Stomach (tissue), 9 donors: ENCODE data around the gene DPP6. TPM values are rescaled to one million over a fixed set of nuclear protein-coding genes. Genes with fewer than 3 reads are reported as not detected.
"Not testable (repeated sequence)": the region's sequence is repeated elsewhere in the genome, so short reads cannot be mapped to it uniquely, and the experiment has no call there.

Experiments used
- DNase-seq, 2 donors: peaks; one replicate each; pipeline versions ENCODE4 v3.0.0 to v3.0.0-alpha.2; 2013 to 2019
- H3K27ac ChIP-seq, 5 donors: fragments of 200-600 bp in 4 of 5; sonication (generic) in 4 of 5; one replicate each; pipeline ENCODE4 v1.5.1; 2013 to 2019; ENCODE audit warnings: mild to moderate bottlenecking in 1 of 5, moderate library complexity in 1 of 5
- H3K27me3 ChIP-seq, 3 donors: fragments of 200-600 bp; sonication (generic); one replicate each; pipeline ENCODE4 v1.5.1; 2017 to 2019; ENCODE audit warnings: mixed run types in 1 of 3
- H3K36me3 ChIP-seq, 4 donors: fragments of 200-600 bp; sonication (generic); 1 replicate in 3 of 4; 2 replicates in 1 of 4; pipeline ENCODE4 v1.5.1; 2016 to 2019
- H3K4me1 ChIP-seq, 4 donors: fragments of 200-600 bp; sonication (generic); one replicate each; pipeline ENCODE4 v1.5.1; 2016 to 2019
- H3K4me3 ChIP-seq, 4 donors: fragments of 200-600 bp; sonication (generic) in 3 of 4; one replicate each; pipeline ENCODE4 v1.5.1; 2016 to 2019; ENCODE audit warnings: mild to moderate bottlenecking in 1 of 4
- H3K9me3 ChIP-seq, 4 donors: fragments of 200-600 bp; sonication (generic); one replicate each; pipeline ENCODE4 v1.5.1; 2016 to 2019
- EP300 ChIP-seq: sonication (generic); formaldehyde crosslinking; IDR thresholded peaks from one replicate; pipeline ENCODE4 v1.6.1; 2017; ENCODE audit warnings: antibody characterized with exemption
- POLR2A ChIP-seq, 4 donors: fragments of 450-650 bp; IDR thresholded peaks; one replicate each; pipeline ENCODE4 v1.6.1; 2016; ENCODE audit warnings: antibody characterized with exemption in 4 of 4, control low read depth in 2 of 4, mild to moderate bottlenecking in 1 of 4, moderate library complexity in 1 of 4
- POLR2AphosphoS5 ChIP-seq, 3 donors: sonication (generic); formaldehyde crosslinking; IDR thresholded peaks; one replicate each; pipeline ENCODE4 v1.6.1; 2016; ENCODE audit warnings: antibody characterized with exemption in 3 of 3
- WGBS, 5 donors: extraction: QIAGEN DNeasy Blood & Tissue Kit in 3 of 5; methylation state at CpG; one replicate each; pipeline versions ENCODE4 v1.1.5 to v1.1.7; 2013 to 2018; 5-methylcytosine and 5-hydroxymethylcytosine counted together
- intact Hi-C: fragments of 100-400 bp; cut with DNase I; formaldehyde crosslinking; loops from one replicate; pipeline ENCODE4 v1.15.1; 2023; ENCODE audit warnings: low total_unique reads
- polyA plus RNA-seq, 3 donors: library from polyadenylated mRNA; stranded (reverse); fragments of 200-250 nt; gene quantifications; one replicate each; pipeline ENCODE4 v1.2.3, GENCODE V29; 2013
- total RNA-seq, 5 donors: library from RNA; depleted of rRNA; stranded (reverse); fragments of >200 nt; gene quantifications; one replicate each; pipeline versions ENCODE4 v1.1.0 to v1.2.3, GENCODE V29; 2014 to 2016
- TF ChIP-seq, protein P1 (sequence below), 7 experiments: fragments of 450-650 bp in 4 of 7; fragments of 200-600 bp in 3 of 7; sonication (generic) in 3 of 7; IDR thresholded peaks; one replicate each; pipeline ENCODE4 v1.5.1; 2016 to 2019; ENCODE audit warnings: antibody characterized with exemption in 7 of 7, control low read depth in 2 of 7, mild to moderate bottlenecking in 1 of 7
- donor health status: healthy with polysubstance abuse.
- donor health status: Bipolar disorder and iron deficiency.
- donor health status: healthy.

DPP6 gene
- total and polyA plus RNA-seq, 8 donors, result 0.15 to 29.8 (median 4.9) TPM

DNA sequence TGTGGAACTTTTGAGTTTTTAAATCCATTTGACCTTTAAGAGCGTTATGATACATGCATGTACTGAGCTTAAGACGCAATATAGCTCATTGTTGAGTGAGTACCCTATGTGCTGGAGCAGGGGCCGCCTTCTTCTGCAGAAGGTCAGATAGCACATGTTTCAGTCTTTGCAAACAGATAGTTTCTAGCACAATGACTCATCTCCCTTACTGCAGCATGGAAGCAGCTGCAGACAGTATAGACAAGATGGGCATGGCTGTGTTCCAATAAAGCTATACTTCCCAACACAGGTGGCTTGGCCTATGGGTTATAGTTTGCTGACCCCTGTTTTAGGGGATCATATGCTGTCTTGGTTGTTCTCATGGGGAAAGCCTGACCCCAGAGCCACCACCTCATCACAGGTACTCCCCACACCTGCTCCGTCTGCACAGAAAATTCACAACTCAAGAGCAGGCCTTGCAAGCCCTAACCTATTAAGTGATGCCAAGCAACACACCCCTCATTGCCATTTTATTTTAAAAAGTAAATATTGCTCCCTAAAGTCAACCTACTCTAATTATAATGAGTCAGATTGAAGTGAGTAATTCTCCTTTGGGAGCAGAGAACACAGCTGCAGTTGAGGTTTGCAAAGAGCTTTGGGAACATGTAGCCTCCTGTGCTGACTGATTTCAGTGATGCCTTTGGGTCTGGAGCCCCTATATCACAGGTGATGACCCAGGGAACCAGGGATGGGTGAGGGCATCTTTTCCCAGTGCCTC is 620.6 kb downstream of the DPP6 start:
- Histone ChIP-seq H3K4me1 (no peaks in the 10 kb centered on the region), H3K27ac (no peak overlapping the region), H3K27me3 (no peaks in the 10 kb centered on the region), H3K36me3 (no peaks in the 10 kb centered on the region), H3K4me3 (no peak overlapping the region), H3K9me3 (peaks cover 0 to 4% (median 0%) of the 10 kb centered on the region in 4 donors)
- TF ChIP-seq POLR2A (IDR thresholded peaks at IDR 0.05), result no peak
- no peak for TF ChIP-seq POLR2AphosphoS5 (IDR thresholded peaks at IDR 0.05)
- TF ChIP-seq, protein P1, sequence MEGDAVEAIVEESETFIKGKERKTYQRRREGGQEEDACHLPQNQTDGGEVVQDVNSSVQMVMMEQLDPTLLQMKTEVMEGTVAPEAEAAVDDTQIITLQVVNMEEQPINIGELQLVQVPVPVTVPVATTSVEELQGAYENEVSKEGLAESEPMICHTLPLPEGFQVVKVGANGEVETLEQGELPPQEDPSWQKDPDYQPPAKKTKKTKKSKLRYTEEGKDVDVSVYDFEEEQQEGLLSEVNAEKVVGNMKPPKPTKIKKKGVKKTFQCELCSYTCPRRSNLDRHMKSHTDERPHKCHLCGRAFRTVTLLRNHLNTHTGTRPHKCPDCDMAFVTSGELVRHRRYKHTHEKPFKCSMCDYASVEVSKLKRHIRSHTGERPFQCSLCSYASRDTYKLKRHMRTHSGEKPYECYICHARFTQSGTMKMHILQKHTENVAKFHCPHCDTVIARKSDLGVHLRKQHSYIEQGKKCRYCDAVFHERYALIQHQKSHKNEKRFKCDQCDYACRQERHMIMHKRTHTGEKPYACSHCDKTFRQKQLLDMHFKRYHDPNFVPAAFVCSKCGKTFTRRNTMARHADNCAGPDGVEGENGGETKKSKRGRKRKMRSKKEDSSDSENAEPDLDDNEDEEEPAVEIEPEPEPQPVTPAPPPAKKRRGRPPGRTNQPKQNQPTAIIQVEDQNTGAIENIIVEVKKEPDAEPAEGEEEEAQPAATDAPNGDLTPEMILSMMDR (IDR thresholded peaks at IDR 0.05), result no peak
- no peak for TF ChIP-seq EP300
- no peak for DNase-seq
- WGBS, 5 donors, result 80 to 91% (median 88%) methylated on average over 4 of the region's 4 CpGs
- intact Hi-C loops, result no loop called here

DNA sequence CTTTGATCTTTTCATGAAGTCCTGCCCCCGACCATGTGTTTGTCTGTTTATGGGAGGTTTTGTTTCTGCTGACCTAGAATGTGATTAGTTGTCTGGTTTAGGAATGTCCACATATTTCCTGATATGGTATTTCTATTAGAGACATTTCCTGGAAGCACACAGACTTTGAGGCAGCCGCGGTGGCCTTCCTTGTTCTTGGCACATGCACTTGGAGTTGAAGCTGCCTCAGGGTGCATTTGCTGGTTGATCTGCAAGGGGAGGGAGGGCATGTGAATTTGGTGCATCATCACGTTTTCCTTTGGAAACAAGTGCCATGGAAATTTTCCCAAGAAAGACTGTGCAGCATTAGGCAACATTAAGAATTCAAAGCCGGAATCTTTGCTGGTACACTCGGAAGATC is 622.0 kb downstream of the DPP6 start:
- no peak for TF ChIP-seq POLR2A (IDR thresholded peaks at IDR 0.05)
- TF ChIP-seq EP300, result no peak
- TF ChIP-seq POLR2AphosphoS5 (IDR thresholded peaks at IDR 0.05), result no peak
- TF ChIP-seq, protein P1 (IDR thresholded peaks at IDR 0.05), result no peak
- H3K9me3 ChIP-seq, result peaks cover 0 to 4% (median 0%) of the 10 kb centered on the region in 4 donors
- H3K4me3 ChIP-seq, result no peak overlapping the region
- intact Hi-C loops, result no loop called here
- no peaks in the 10 kb centered on the region for H3K36me3 ChIP-seq
- 69 to 91% (median 73%) methylated on average over 6 of the region's 6 CpGs for WGBS, 5 donors
- no peaks in the 10 kb centered on the region for H3K27me3 ChIP-seq
- no peak overlapping the region for H3K27ac ChIP-seq
- DNase-seq, result no peak
- H3K4me1 ChIP-seq, result no peaks in the 10 kb centered on the region

DNA sequence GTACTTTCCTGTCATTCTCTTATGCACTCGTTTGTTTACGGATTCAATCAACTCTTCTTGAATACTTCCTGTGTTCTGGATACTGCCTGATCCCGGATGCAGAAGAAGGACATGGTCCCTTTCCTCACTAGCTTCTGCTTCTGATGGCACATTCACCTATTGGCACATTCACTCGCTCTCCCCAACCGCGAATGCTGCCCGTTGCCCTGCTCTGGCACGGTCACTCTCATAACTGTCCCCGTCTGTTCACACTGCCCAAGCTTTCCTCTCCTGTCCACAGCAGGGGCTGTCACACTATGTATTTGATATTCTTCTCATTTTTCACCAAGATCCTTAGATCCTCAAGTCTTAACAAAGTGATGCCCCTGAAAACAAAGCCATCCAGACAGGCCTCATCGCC is 623.4 kb downstream of the DPP6 start:
- no peak overlapping the region for H3K4me3 ChIP-seq
- WGBS, 5 donors, result 87 to 93% (median 90%) methylated on average over 10 of the region's 10 CpGs
- DNase-seq, result no peak
- no peaks in the 10 kb centered on the region for H3K27me3 ChIP-seq
- H3K9me3 ChIP-seq, result peaks cover 0 to 4% (median 0%) of the 10 kb centered on the region in 4 donors
- H3K36me3 ChIP-seq, result no peaks in the 10 kb centered on the region
- intact Hi-C loops, result no loop called here
- TF ChIP-seq, protein P1 (IDR thresholded peaks at IDR 0.05), result no peak
- TF ChIP-seq POLR2AphosphoS5 (IDR thresholded peaks at IDR 0.05) (no peak), POLR2A (IDR thresholded peaks at IDR 0.05) (no peak), EP300 (no peak)
- H3K27ac ChIP-seq, result no peak overlapping the region
- no peaks in the 10 kb centered on the region for H3K4me1 ChIP-seq

DNA sequence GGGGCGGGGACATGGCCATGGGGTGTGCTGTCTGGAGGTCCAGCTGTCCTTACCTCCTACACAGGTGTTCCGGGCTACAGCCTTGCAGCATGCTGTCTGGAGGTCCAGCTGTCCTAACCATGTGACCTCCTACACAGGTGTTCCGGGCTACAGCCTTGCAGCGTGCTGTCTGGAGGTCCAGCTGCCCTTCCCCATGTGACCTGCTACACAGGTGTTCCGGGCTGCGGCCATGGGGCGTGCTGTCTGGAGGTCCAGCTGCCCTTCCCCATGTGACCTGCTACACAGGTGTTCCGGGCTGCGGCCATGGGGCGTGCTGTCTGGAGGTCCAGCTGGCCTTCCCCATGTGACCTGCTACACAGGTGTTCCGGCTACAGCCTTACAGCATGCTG is 623.8 kb downstream of the DPP6 start:
- H3K4me3 ChIP-seq, intact Hi-C loops, H3K36me3 ChIP-seq, H3K9me3 ChIP-seq, H3K27me3 ChIP-seq, H3K27ac ChIP-seq, H3K4me1 ChIP-seq: not testable (repeated sequence)
- peak in 1 of 2 donors; percentile 39 for DNase-seq
- 46 to 69% (median 52%) methylated on average over 5 to 11 of the region's 11 CpGs for WGBS, 5 donors

DNA sequence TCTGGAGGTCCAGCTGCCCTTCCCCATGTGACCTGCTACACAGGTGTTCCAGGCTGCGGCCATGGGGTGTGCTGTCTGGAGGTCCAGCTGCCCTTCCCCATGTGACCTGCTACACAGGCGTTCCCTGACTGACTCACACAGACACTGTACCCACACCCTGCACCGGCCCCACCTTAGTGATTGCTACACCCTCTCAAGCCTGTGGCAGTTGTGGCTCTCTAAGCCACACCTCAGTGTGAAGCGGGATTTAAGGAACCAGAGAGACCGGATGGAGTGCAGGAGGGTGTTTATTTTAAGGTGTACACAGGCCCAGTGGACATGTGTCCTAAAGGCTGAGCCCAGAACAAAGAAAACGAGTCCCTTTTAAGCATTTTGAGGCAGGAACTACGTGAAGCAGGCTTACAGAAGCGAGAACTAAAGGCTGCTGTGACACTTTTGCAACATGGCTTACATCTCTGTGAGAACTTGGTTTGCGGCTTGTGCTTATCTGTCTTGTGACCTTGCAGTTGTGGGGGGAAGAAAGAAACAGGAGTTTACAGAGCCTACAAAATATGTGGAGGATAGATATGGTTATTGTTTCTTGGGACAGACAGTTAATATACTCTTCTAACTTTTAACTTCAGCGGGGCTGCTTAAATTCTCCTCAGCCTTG is 624.4 kb downstream of the DPP6 start:
- WGBS, 5 donors, result 32 to 49% (median 37%) methylated on average over 9 to 10 of the region's 10 CpGs
- no peaks in the 10 kb centered on the region for H3K27me3 ChIP-seq
- no peaks in the 10 kb centered on the region for H3K4me1 ChIP-seq
- peak; percentile 72 to 91 for DNase-seq
- peaks cover 0 to 4% (median 0%) of the 10 kb centered on the region in 4 donors for H3K9me3 ChIP-seq
- TF ChIP-seq, protein P1 (IDR thresholded peaks at IDR 0.05), result no peak
- TF ChIP-seq POLR2AphosphoS5 (IDR thresholded peaks at IDR 0.05) (peak in 2 of 3 donors; percentile 32 to 55), EP300 (no peak), POLR2A (IDR thresholded peaks at IDR 0.05) (no peak)
- H3K36me3 ChIP-seq, result no peaks in the 10 kb centered on the region
- H3K4me3 ChIP-seq, result no peak overlapping the region
- intact Hi-C loops, result no loop called here
- H3K27ac ChIP-seq, result peak overlapping the region in 1 of 5 donors; percentile 34
